GM10266 (cell line): ENCODE measurements around the gene WBP1.

ENCODE experiments used
- DNase-seq: peaks from one replicate; pipeline ENCODE4 v3.0.0; 2012; ENCODE audit errors: extremely low spot score
- TF ChIP-seq, protein P1 (sequence below): IDR thresholded peaks from 2 replicates; pipeline ENCODE4 v1.5.1; 2012; ENCODE audit warnings: mild to moderate bottlenecking, low read depth; ENCODE audit not compliant: control insufficient read depth, insufficient read depth; ENCODE audit errors: missing control alignments

WBP1 gene

DNA sequence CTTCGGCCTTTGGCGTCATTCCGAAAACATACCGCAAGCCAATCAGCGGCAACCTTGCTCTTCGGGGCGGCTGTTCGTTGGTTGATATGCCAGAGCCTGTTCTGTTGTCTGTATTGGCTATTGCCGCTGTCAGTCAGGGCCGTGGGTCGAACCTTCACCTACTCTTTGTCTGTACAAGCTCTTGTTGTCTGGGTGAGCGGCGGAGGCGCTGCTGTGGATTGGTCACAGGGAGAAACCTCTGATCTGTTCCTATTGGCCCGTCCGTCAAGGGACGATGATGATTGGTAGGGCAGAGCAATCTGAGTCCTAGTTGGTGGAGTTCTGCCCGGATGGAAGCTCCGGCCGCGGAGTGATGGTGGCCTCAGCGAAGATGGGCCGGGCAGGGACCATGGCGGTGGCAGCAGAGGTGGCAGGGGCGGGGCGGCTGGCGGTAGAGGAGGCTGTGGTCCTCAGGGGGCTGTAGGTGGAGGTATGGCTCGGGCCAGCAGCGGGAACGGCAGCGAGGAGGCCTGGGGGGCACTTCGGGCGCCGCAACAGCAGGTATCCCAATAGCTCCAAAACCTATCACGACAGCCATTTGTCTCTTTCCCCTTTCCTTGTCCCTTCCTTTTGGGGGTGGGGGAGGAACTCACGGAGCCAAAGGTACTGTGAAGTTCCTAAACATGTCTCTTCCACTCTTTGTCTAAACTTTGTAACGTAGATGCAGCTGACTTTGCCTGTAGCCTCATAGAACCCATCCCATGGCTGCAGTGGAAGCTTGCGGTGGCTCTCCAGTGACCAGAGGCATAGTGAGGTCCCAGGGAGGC lies at the start of gene WBP1:
Gene WBP1 (plus strand): TSS at position 307 of the 806 bp plus-strand sequence. CDS start 165 bp downstream, at position 472.
- DNase-seq: peak; percentile 98
- TF ChIP-seq, protein P1, sequence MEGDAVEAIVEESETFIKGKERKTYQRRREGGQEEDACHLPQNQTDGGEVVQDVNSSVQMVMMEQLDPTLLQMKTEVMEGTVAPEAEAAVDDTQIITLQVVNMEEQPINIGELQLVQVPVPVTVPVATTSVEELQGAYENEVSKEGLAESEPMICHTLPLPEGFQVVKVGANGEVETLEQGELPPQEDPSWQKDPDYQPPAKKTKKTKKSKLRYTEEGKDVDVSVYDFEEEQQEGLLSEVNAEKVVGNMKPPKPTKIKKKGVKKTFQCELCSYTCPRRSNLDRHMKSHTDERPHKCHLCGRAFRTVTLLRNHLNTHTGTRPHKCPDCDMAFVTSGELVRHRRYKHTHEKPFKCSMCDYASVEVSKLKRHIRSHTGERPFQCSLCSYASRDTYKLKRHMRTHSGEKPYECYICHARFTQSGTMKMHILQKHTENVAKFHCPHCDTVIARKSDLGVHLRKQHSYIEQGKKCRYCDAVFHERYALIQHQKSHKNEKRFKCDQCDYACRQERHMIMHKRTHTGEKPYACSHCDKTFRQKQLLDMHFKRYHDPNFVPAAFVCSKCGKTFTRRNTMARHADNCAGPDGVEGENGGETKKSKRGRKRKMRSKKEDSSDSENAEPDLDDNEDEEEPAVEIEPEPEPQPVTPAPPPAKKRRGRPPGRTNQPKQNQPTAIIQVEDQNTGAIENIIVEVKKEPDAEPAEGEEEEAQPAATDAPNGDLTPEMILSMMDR: no peak

GRCh38 chr2:74413001-74413698 lies 45.1 kb upstream of the WBP1 start:
- TF ChIP-seq, protein P1: no peak
- peak; percentile 12 for DNase-seq

DNA sequence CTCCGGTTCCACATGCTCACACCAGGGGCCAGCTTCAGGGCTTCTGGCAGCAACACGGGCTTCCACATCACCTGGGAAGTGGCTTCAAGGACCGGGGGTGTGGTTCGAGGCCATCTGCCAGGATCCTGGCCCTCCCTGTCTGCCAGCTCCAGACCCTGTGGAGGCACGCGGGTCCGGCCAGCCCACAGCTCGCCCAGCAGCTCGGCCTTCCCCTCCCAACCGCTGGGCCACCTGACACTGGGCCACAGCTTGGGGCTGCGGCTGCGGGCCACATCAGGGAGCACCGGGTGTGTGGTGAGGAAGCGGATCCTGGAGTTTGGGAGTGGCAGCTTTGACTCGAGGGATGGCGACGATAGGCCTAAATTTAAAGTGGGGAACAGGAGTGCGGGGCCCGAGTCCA lies 43.8 kb upstream of the WBP1 start:
- peak; percentile 17 for DNase-seq

GRCh38 chr2:74414881-74415761 lies 43.1 kb upstream of the WBP1 start:
- TF ChIP-seq, protein P1: peak; percentile 44
- DNase-seq: peak; percentile 67

More for the DNA sequence above, 43.8 kb upstream of the WBP1 start:
- TF ChIP-seq, protein P1: no peak

- DNase-seq: peak; percentile 25
- TF ChIP-seq, protein P1: no peak
Measured at GRCh38 chr2:74415762-74416395, 42.4 kb upstream of the WBP1 start.

- TF ChIP-seq, protein P1: no peak
- DNase-seq: peak; percentile 51
Measured at GRCh38 chr2:74416778-74417177, 41.5 kb upstream of the WBP1 start.
